ENCODE results near the gene SLC38A5.
"Not testable (repeated sequence)": the region's sequence is repeated elsewhere in the genome, so short reads cannot be mapped to it uniquely, and the experiment has no call there.

Gene SLC38A5

DNA sequence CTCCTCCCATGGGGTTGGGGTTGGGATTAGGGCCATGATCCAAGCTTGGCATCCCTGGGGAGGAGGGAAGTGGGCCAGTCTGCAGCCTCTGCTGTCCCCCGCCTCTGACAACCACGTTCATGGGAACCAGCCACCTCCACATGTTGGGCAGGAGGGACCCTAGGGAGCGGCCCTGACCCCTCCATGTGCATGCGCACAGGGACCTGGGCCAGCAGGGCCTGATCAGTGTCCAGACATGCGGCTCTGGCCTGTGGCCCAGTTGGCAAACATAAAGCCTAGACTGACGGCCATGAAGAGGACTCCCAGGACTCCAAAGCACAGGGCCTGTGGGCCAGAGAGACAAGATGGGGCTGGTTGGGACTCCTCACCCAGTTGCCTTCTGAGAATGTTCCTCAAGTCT is 11.3 kb downstream of the SLC38A5 start:
- Histone ChIP-seq H3K4me1 (ENCODE audit: control insufficient read depth, insufficient read depth, low read length) (no peaks in the 10 kb centered on the region), H3K4me3 (ENCODE audit: low read length) (no peak overlapping the region), H3K9me3 (ENCODE audit: control insufficient read depth, insufficient read depth, low read length) (no peaks in the 10 kb centered on the region), H3K27me3 (ENCODE audit: control insufficient read depth, insufficient read depth, low read length) (no peaks in the 10 kb centered on the region), H3K36me3 (ENCODE audit: control insufficient read depth, insufficient read depth, low read length) (peaks cover 11% of the 10 kb centered on the region; the same call in 1 of the 2 replicates), H3K27ac (ENCODE audit: low read length) (no peak overlapping the region)
- WGBS (ENCODE audit: insufficient coverage, insufficient read length): no CpG with 5 or more reads among the region's 6 CpGs
- DNase-seq (ENCODE audit: low read depth, low spot score): no peak

DNA sequence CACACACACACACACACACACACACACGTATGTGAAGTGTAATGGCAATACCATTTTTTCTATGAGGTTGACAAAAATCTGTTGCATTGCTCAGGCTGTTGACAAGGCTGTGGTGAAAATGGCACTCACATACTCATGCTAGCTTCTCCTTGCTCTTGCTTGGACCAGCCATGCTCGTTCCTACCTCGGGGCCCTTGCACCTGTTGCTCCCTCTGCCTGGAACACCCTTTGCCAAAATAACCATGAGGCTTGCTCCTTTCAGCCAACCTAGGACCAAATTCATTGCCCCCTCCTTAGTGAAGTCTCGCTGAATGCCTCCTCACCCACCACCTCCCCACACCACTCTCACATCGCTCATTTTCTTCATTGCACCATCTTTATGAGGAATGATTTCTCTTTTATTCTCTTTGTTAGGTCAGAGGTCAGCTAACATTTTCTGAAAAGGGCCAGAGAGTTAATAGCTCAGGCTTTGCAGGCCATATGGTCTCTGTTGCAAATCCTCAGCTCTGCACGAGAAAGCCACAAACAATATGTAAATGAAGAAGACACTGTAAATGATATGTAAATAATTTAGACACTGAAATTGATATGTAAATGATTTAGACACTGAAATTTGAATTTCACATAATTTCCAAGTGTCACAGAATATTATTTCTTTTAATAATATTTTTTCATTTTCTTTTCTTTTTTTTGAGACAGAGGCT is 13.3 kb downstream of the SLC38A5 start:
- WGBS (ENCODE audit: insufficient coverage, insufficient read length): no CpG with 5 or more reads among the region's 6 CpGs
- H3K4me1 ChIP-seq (ENCODE audit: control insufficient read depth, insufficient read depth, low read length): no peaks in the 10 kb centered on the region

DNA sequence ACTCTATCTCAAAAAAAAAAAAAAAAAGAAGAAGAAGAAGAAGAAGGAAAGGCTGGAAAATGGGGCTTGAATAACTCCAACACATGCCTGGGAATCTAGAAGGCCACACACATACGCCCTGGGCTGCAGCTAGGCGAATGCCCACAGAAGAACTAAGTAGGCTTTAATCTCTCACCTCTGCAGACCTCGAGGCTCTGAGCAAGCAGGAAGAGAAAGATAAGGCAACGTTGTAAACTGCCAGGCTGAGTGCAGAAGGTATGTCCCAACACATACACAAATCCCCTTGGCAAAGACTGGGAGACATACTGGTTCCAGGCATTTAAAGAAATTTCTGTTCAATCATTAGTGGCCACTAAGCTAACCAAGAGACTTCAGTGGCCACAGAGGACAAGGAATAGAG is 18.4 kb downstream of the SLC38A5 start:
- H3K36me3 ChIP-seq (ENCODE audit: control insufficient read depth, insufficient read depth, low read length): no peaks in the 10 kb centered on the region
- H3K9me3 ChIP-seq (ENCODE audit: control insufficient read depth, insufficient read depth, low read length): no peaks in the 10 kb centered on the region
- H3K4me3 ChIP-seq (ENCODE audit: low read length): no peak overlapping the region
- no CpG with 5 or more reads among the region's 4 CpGs for WGBS (ENCODE audit: insufficient coverage, insufficient read length)
- H3K27ac ChIP-seq (ENCODE audit: low read length): no peak overlapping the region
- no peaks in the 10 kb centered on the region for H3K4me1 ChIP-seq (ENCODE audit: control insufficient read depth, insufficient read depth, low read length)
- no peaks in the 10 kb centered on the region for H3K27me3 ChIP-seq (ENCODE audit: control insufficient read depth, insufficient read depth, low read length)
- no peak for DNase-seq (ENCODE audit: low read depth, low spot score)

More for the DNA sequence above, 13.3 kb downstream of the SLC38A5 start:
- Histone ChIP-seq H3K27me3 (ENCODE audit: control insufficient read depth, insufficient read depth, low read length) (no peaks in the 10 kb centered on the region), H3K4me3 (ENCODE audit: low read length) (no peak overlapping the region), H3K27ac (ENCODE audit: low read length) (no peak overlapping the region), H3K9me3 (ENCODE audit: control insufficient read depth, insufficient read depth, low read length) (no peaks in the 10 kb centered on the region), H3K36me3 (ENCODE audit: control insufficient read depth, insufficient read depth, low read length) (peaks cover 10% of the 10 kb centered on the region; the same call in 1 of the 2 replicates)
- no peak for DNase-seq (ENCODE audit: low read depth, low spot score)

DNA sequence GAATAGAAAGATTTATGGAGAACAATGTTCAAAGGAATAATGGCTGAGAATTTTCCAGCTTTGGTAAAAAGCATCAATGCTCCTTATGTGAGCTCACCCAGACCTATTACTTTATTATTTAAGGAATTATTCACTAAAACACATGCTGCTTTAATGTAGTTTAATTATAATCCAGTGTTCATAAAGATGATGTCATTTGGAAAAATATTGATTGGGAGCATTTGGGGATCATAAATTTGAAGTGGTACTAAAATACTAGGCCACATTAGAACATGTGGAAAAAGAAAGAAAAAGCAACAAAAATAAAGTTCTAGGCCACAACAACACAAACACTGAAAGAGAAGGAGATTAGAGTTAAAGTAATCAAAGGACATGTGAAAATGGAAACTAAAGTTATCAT is 20.0 kb downstream of the SLC38A5 start:
- no peak for DNase-seq (ENCODE audit: low read depth, low spot score)
- no peaks in the 10 kb centered on the region for H3K27me3 ChIP-seq (ENCODE audit: control insufficient read depth, insufficient read depth, low read length)
- H3K27ac ChIP-seq (ENCODE audit: low read length): no peak overlapping the region
- H3K4me3 ChIP-seq (ENCODE audit: low read length): no peak overlapping the region
- H3K9me3 ChIP-seq (ENCODE audit: control insufficient read depth, insufficient read depth, low read length): no peaks in the 10 kb centered on the region
- no peaks in the 10 kb centered on the region for H3K4me1 ChIP-seq (ENCODE audit: control insufficient read depth, insufficient read depth, low read length)
- H3K36me3 ChIP-seq (ENCODE audit: control insufficient read depth, insufficient read depth, low read length): no peaks in the 10 kb centered on the region

DNA sequence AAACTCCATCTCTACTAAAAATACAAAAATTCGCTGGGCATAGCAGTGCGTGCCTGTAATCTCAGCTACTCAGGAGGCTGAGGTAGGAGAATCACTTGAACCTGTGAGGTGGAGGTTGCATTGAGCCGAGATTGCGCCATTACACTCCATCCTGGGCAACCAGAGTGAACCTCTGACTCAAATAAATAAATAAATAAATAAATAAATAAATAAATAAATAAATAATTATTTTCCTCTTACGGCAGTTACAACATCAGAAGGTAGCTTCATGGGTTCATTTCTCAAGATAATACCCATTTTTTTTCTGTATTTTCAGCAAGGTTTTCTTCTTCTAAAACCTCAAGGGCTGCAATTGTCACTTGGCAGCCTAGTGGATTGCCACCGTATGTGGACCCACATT is 22.9 kb downstream of the SLC38A5 start:
- not testable (repeated sequence) for H3K36me3 ChIP-seq (ENCODE audit: control insufficient read depth, insufficient read depth, low read length); H3K4me1 ChIP-seq (ENCODE audit: control insufficient read depth, insufficient read depth, low read length); H3K27ac ChIP-seq (ENCODE audit: low read length); H3K9me3 ChIP-seq (ENCODE audit: control insufficient read depth, insufficient read depth, low read length); DNase-seq (ENCODE audit: low read depth, low spot score); H3K4me3 ChIP-seq (ENCODE audit: low read length); H3K27me3 ChIP-seq (ENCODE audit: control insufficient read depth, insufficient read depth, low read length)
- WGBS (ENCODE audit: insufficient coverage, insufficient read length): no CpG with 5 or more reads among the region's 6 CpGs

DNA sequence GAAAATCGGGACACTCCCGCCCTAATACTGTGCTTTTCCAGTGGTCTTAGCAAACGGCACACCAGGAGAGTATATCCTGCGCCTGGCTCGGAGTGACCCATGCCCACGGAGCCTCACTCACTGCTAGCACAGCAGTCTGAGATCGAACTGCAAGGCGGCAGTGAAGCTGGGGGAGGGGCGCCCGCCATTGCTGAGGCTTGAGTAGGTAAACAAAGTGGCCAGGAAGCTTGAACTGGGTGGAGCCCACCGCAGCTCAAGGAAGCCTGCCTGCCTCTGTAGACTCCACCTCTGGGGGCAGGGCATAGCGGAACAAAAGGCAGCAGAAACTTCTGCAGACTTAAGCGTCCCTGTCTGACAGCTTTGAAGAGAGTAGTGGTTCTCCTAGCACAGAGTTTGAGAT is 36.3 kb downstream of the SLC38A5 start:
- not testable (repeated sequence) for H3K27me3 ChIP-seq (ENCODE audit: control insufficient read depth, insufficient read depth, low read length); H3K4me1 ChIP-seq (ENCODE audit: control insufficient read depth, insufficient read depth, low read length); DNase-seq (ENCODE audit: low read depth, low spot score); H3K36me3 ChIP-seq (ENCODE audit: control insufficient read depth, insufficient read depth, low read length); H3K27ac ChIP-seq (ENCODE audit: low read length); H3K4me3 ChIP-seq (ENCODE audit: low read length); H3K9me3 ChIP-seq (ENCODE audit: control insufficient read depth, insufficient read depth, low read length)
- WGBS (ENCODE audit: insufficient coverage, insufficient read length): no CpG with 5 or more reads among the region's 13 CpGs

DNA sequence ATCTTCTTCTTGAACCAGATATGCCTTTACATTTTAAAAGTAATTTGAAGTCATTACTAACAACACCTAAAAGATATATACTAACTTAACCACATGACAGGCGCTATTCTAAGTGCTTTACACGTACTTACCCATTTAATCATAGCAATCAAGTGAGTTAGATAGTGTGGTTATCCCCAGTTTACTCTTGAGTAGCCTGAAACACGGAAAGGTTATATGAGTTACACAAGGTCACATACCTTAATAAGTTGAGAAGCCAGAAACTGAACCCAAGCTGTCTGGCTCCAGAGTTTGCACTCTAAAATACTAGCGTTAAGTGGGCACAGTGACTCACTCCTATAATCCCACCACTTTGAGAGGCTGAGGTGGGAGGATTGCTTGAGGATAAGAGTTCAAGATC is 39.9 kb downstream of the SLC38A5 start:
- not testable (repeated sequence) for H3K27ac ChIP-seq (ENCODE audit: low read length); H3K4me3 ChIP-seq (ENCODE audit: low read length); H3K4me1 ChIP-seq (ENCODE audit: control insufficient read depth, insufficient read depth, low read length); H3K9me3 ChIP-seq (ENCODE audit: control insufficient read depth, insufficient read depth, low read length); H3K36me3 ChIP-seq (ENCODE audit: control insufficient read depth, insufficient read depth, low read length); DNase-seq (ENCODE audit: low read depth, low spot score); H3K27me3 ChIP-seq (ENCODE audit: control insufficient read depth, insufficient read depth, low read length)
- no CpG with 5 or more reads among the region's 4 CpGs for WGBS (ENCODE audit: insufficient coverage, insufficient read length)

DNA sequence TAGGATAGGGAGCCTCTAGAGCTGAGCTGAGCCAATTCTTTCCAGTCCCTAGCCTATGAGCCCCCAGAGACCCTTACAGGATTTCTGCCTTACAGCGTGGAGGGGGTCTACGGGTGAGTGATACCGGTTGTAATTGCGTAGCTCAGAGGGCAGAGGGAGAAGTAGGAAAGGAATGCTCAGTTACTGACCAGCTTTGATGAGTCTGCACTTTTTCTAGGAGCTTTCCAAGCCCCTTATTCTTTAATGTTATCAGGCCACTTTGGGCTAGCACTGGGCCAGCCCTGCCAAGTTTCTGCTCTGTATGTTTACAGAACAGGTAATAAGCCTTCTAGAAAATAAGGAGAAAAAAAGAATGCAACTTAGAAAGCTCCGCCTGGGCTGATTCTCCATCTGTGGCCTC is 40.5 kb downstream of the SLC38A5 start:
- no CpG with 5 or more reads among the region's 5 CpGs for WGBS (ENCODE audit: insufficient coverage, insufficient read length)
- DNase-seq (ENCODE audit: low read depth, low spot score): not testable (repeated sequence)

DNA sequence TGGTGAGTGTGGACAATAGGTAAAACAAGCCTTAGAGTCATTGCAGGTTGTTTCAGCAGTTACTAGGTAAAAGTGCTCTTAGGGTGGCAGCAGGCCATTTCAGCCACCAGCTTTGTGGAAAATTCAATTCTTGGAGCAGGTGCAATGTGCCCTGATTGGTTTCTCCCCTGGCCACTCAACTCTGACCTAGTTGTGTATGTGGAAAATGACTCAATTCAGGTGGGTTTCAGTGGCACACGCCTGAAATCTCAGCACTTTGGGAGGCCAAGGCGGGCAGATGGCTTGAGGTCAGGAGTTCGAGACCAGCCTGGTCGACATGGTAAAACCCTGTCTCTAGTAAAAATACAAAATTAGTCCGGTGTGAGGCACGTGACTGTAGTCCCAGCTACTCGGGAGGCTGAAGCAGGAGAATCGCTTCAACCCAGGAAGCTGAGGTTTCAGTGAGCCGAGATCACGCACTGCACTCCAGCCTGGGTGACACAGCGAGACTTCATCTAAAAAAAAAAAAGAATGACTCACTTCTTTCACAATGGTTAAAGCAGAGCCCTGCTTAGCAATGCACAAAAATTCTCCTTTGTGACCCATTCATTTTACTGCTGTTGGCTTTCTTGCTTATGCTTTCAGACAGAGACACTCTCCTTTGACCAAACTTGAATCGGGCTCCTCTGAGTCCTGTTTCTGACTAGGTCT is 42.9 kb downstream of the SLC38A5 start:
- not testable (repeated sequence) for DNase-seq (ENCODE audit: low read depth, low spot score); H3K4me3 ChIP-seq (ENCODE audit: low read length); H3K36me3 ChIP-seq (ENCODE audit: control insufficient read depth, insufficient read depth, low read length); H3K27me3 ChIP-seq (ENCODE audit: control insufficient read depth, insufficient read depth, low read length); H3K27ac ChIP-seq (ENCODE audit: low read length); H3K4me1 ChIP-seq (ENCODE audit: control insufficient read depth, insufficient read depth, low read length); H3K9me3 ChIP-seq (ENCODE audit: control insufficient read depth, insufficient read depth, low read length)
- WGBS (ENCODE audit: insufficient coverage, insufficient read length): no CpG with 5 or more reads among the region's 12 CpGs

More for the DNA sequence above, 40.5 kb downstream of the SLC38A5 start:
- H3K9me3 ChIP-seq (ENCODE audit: control insufficient read depth, insufficient read depth, low read length); H3K4me1 ChIP-seq (ENCODE audit: control insufficient read depth, insufficient read depth, low read length); H3K4me3 ChIP-seq (ENCODE audit: low read length); H3K36me3 ChIP-seq (ENCODE audit: control insufficient read depth, insufficient read depth, low read length); H3K27me3 ChIP-seq (ENCODE audit: control insufficient read depth, insufficient read depth, low read length); H3K27ac ChIP-seq (ENCODE audit: low read length): not testable (repeated sequence)

DNA sequence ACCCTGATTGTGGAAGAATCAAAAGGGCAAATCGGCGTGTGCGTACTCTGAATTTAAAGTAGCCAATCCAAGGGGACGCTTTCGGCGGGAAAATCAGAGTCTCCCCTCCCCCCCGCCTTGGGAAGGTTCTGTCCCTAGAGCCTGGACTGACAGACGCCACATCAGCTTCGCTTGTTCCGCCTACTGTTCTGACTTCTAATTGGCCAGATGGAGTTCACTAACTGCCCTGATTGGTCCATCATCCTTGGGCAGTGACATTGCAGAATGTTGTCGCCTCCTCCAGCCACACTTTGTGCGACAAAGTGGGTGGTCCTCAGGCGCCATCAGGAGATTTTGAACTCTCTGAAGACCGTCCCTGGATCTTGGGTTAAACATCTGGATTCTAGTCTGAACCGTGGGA is 58.2 kb downstream of the SLC38A5 start, which contains the start of gene SSX4B:
TSS of gene SSX4B (minus strand) at position 101 of the 400 bp plus-strand sequence. CDS start 588 bp downstream, outside the sequence.
- no CpG with 5 or more reads among the region's 15 CpGs for WGBS (ENCODE audit: insufficient coverage, insufficient read length)
- not testable (repeated sequence) for H3K9me3 ChIP-seq (ENCODE audit: control insufficient read depth, insufficient read depth, low read length); H3K4me3 ChIP-seq (ENCODE audit: low read length); H3K27me3 ChIP-seq (ENCODE audit: control insufficient read depth, insufficient read depth, low read length); H3K27ac ChIP-seq (ENCODE audit: low read length); H3K36me3 ChIP-seq (ENCODE audit: control insufficient read depth, insufficient read depth, low read length); DNase-seq (ENCODE audit: low read depth, low spot score); H3K4me1 ChIP-seq (ENCODE audit: control insufficient read depth, insufficient read depth, low read length)

All from iPS DF 6.9 (cell line).